CD4-positive, alpha-beta T cell (primary cell): Measurements from ENCODE around the gene PTCD2. TPM values are rescaled to one million over a fixed set of nuclear protein-coding genes. Genes with fewer than 3 reads are reported as not detected.

Source experiments
- ATAC-seq: fragments of 200-7000 bp; cut with Tn5 transposase; one replicate; pipeline ENCODE4 v1.10.0; 2022; ENCODE audit warnings: mild to moderate bottlenecking; ENCODE audit not compliant: poor library complexity
- CTCF ChIA-PET: fragments of 350-600 bp; sonication (Branson Sonifier 250); formaldehyde crosslinking; loops from one replicate; lab custom pipeline; 2021; ENCODE audit warnings: antibody characterized with exemption, inconsistent platforms; lab: Charles Lee
- POLR2A ChIA-PET: fragments of 350-600 bp; sonication (Branson Sonifier 250); formaldehyde crosslinking; loops from one replicate; lab custom pipeline; 2021; ENCODE audit warnings: antibody characterized with exemption, inconsistent platforms; lab: Charles Lee
- DNase-seq, 14 experiments: peaks; one replicate each; pipeline ENCODE4 v3.0.0-alpha.2; 2013 to 2020; ENCODE audit warnings: mixed read lengths in 2 of 14
- H3K27ac ChIP-seq, 2 donors: one replicate each; pipeline versions ENCODE4 v1.5.1 to v1.7.0; 2013; ENCODE audit warnings: low read length in 2 of 2, low read depth in 1 of 2, mild to moderate bottlenecking in 1 of 2
- H3K27me3 ChIP-seq, 2 experiments: 1 replicate in 1 of 2; 2 replicates in 1 of 2; pipeline versions ENCODE4 v1.6.1 to v1.7.0; 2013; ENCODE audit warnings: low read length in 2 of 2, control low read depth in 1 of 2, mild to moderate bottlenecking in 1 of 2, moderate library complexity in 1 of 2; ENCODE audit not compliant: insufficient read depth in 2 of 2, control insufficient read depth in 1 of 2
- H3K36me3 ChIP-seq: one replicate; pipeline ENCODE4 v1.6.1; 2013; ENCODE audit warnings: low read length, control low read depth; ENCODE audit not compliant: insufficient read depth
- H3K4me1 ChIP-seq: one replicate; pipeline ENCODE4 v1.6.1; 2013; ENCODE audit warnings: low read length, control low read depth; ENCODE audit not compliant: insufficient read depth
- H3K4me3 ChIP-seq: one replicate; pipeline ENCODE4 v1.5.1; 2013; ENCODE audit warnings: mild to moderate bottlenecking, low read length, moderate library complexity
- H3K9me3 ChIP-seq, 2 experiments: 1 replicate in 1 of 2; 2 replicates in 1 of 2; pipeline versions ENCODE4 v1.6.1 to v1.7.0; 2013; ENCODE audit warnings: low read length in 2 of 2, mild to moderate bottlenecking in 2 of 2, control low read depth in 1 of 2, moderate library complexity in 1 of 2; ENCODE audit not compliant: control insufficient read depth in 1 of 2, insufficient read depth in 1 of 2
- H3K27ac Mint-ChIP-seq: one replicate; pipeline ENCODE4 v1.8.0; 2020; ENCODE audit warnings: mixed read lengths
- H3K27me3 Mint-ChIP-seq: one replicate; pipeline ENCODE4 v1.8.0; 2021; ENCODE audit warnings: mixed read lengths
- H3K36me3 Mint-ChIP-seq: one replicate; pipeline ENCODE4 v1.8.0; 2021; ENCODE audit warnings: low read depth, mixed read lengths
- H3K4me1 Mint-ChIP-seq: one replicate; pipeline ENCODE4 v1.8.0; 2021; ENCODE audit warnings: low read depth, mixed read lengths
- H3K4me3 Mint-ChIP-seq: one replicate; pipeline ENCODE4 v1.8.0; 2020; ENCODE audit warnings: mild to moderate bottlenecking, mixed read lengths
- H3K9me3 Mint-ChIP-seq: one replicate; pipeline ENCODE4 v1.8.0; 2020; ENCODE audit warnings: mixed read lengths
- intact Hi-C, 2 experiments: fragments of 100-400 bp; cut with DNase I in 1 of 2; cut with micrococcal nuclease in 1 of 2; formaldehyde crosslinking; loops; one replicate each; pipeline versions ENCODE4 v1.15.1 to v1.9.0; 2023 to 2025; cut with DNase I, micrococcal nuclease
- total RNA-seq, 174 experiments: library from RNA in 2 of 174; stranded (reverse) in 2 of 174; gene quantifications; one replicate each; pipeline ENCODE4 v1.2.3 and lab custom pipeline; 2021 to 2026
- TF ChIP-seq, protein P1 (sequence below): fragments of 200-600 bp; IDR thresholded peaks from one replicate; pipeline ENCODE4 v1.8.0; 2022; ENCODE audit warnings: antibody characterized with exemption, mild to moderate bottlenecking

The PTCD2 gene
- total RNA-seq, 2 experiments from 2014 or later: 2.9 to 3.3 TPM

DNA sequence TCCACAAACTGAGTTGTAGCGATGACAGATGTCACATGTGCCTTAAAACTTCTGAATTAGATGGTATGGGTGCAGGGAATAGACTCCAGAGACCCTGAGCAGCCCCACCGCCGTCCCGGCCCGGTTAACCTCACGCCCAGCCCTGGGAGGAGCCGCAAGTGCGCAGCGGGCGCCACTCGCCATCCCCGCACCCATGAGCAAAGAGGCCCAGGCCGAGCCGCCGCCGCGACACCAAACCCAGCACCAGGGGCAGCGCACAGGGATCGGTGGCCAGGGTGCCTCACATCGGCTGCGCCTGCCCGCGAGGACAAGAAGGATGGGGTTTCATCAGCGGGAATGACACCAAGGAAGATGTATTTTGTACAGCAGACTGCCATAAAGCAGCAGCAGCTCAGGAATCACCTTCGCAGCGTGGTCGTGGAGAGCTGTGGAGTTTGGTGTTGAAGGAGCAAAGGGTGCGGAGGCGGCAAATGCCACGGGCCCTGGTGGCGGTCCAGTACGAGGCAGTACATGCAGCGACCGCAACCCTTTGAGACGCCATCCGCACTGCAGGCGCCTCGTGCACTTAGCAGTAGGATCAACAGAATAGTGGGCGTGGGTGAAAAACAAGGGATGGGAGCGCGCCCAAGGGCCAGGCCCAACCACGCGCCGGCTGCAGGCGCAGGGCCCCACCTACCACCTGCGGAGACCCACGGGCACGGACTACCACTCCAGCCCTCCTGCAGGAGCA, 97.3 kb downstream of the PTCD2 start:
- H3K4me3 ChIP-seq: no peak overlapping the region
- no peaks in the 10 kb centered on the region for H3K36me3 Mint-ChIP-seq
- ChIA-PET CTCF (no interaction called here), POLR2A (no interaction called here)
- H3K9me3 ChIP-seq: peaks cover 0 to 9% of the 10 kb centered on the region in 2 experiments
- no peak overlapping the region for H3K27ac ChIP-seq
- H3K27ac Mint-ChIP-seq: no peak overlapping the region
- ATAC-seq (no peak), DNase-seq (no peak)
- no peaks in the 10 kb centered on the region for H3K9me3 Mint-ChIP-seq
- H3K4me1 ChIP-seq: no peaks in the 10 kb centered on the region
- no peak overlapping the region for H3K4me3 Mint-ChIP-seq
- no peaks in the 10 kb centered on the region for H3K27me3 Mint-ChIP-seq
- intact Hi-C loops: no loop called here
- TF ChIP-seq, protein P1, sequence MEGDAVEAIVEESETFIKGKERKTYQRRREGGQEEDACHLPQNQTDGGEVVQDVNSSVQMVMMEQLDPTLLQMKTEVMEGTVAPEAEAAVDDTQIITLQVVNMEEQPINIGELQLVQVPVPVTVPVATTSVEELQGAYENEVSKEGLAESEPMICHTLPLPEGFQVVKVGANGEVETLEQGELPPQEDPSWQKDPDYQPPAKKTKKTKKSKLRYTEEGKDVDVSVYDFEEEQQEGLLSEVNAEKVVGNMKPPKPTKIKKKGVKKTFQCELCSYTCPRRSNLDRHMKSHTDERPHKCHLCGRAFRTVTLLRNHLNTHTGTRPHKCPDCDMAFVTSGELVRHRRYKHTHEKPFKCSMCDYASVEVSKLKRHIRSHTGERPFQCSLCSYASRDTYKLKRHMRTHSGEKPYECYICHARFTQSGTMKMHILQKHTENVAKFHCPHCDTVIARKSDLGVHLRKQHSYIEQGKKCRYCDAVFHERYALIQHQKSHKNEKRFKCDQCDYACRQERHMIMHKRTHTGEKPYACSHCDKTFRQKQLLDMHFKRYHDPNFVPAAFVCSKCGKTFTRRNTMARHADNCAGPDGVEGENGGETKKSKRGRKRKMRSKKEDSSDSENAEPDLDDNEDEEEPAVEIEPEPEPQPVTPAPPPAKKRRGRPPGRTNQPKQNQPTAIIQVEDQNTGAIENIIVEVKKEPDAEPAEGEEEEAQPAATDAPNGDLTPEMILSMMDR: no peak
- no peaks in the 10 kb centered on the region for H3K4me1 Mint-ChIP-seq
- H3K36me3 ChIP-seq: no peaks in the 10 kb centered on the region
- no peaks in the 10 kb centered on the region for H3K27me3 ChIP-seq

Other genes starting within 250 kb of the PTCD2 start
- gene MAP1B, start 212.9 kb upstream of the PTCD2 start, total RNA-seq: under 1 TPM; 0.03 to 0.06 TPM
- gene MRPS27, start 133 bp upstream of the PTCD2 start, total RNA-seq: 10 to 100 TPM; 25.0 to 26.1 TPM
- under 1 TPM; 0.06 to 0.14 TPM for gene ZNF366, start 187.0 kb downstream of the PTCD2 start, total RNA-seq